SIG-M5 treated with dmso at 0.1 percent for 504 hours (cell line): ENCODE results near the gene THUMPD2.

ENCODE experiments used
- DNase-seq: peaks from one replicate; lab custom pipeline; 2025; ENCODE audit not compliant: unreplicated experiment; lab: John Stamatoyannopoulos, UW

THUMPD2 gene

DNA sequence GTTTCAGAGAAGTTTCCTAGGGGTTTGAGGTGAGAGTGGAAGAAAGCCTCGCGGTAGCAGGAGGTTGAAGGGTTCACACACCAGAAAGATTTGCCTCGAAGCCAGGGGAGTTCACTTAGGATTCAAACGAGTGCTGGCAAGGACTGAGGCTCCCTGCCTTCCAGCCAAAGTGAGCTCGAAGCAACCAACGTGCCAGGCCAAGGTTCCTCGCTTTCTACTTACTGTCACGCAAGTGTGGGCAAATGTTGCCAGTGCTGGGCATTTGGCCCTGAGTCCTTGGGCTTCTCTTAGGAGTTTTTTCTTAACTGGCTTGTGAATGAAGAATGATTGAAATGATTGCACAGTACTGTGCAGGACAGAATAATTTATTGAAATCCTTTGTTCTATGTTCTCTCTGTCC, 59.7 kb downstream of the THUMPD2 start:
- DNase-seq, result no peak

- no peak for DNase-seq
Observed at GRCh38 chr2:39718483-39718882, 60.6 kb downstream of the THUMPD2 start.

DNA sequence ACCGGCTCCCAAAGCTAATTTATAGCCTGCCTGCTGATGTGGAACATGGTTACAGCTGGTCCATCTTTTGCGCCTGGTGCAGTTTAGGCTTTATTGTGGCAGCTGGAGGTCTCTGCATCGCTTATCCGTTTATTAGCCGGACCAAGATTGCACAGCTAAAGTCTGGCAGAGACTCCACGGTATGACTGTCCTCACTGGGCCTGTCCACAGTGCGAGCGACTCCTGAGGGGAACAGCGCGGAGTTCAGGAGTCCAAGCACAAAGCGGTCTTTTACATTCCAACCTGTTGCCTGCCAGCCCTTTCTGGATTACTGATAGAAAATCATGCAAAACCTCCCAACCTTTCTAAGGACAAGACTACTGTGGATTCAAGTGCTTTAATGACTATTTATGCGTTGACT, 62.0 kb downstream of the THUMPD2 start:
- DNase-seq, result no peak

DNA sequence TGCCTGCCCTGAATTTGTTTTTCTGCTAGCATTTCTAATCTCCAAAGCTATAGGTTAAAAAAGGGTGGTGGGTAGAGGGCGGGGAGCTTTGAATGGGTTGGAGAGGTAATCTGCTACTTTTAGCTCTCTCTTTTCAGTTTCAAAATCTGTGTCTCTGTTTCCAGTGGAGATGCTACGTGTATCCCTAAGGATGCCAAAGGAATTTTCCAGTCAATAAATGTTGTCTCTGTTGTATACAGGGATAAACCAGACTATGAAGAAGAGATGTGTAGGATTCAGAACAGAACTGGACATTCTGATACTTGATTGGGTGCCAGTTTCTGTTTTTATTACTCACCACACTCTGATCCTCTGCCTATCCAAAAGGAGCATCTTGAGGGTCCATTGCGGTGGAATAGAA, 63.2 kb downstream of the THUMPD2 start:
- DNase-seq, result no peak

DNA sequence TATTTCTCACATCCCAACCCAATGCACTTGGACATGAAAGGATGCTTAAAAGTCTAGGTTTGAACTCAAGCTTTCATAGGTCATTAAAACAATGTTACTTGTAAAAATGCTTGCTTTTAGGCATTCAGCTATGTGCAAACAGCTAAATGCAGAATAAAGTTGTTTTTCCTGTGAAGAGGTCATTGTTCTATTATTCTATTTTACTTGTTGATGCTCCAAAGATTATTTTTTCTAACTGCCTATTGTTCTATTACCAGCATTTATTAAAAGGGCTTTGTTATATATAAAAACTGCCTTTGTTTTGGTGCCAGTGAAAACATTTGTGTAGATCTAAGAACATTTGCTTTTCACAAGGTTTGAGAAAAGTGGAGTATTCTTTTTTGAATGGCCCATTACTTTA, 64.0 kb downstream of the THUMPD2 start:
- no peak for DNase-seq

- no peak for DNase-seq
Observed at GRCh38 chr2:39712953-39713352, 66.1 kb downstream of the THUMPD2 start.

DNA sequence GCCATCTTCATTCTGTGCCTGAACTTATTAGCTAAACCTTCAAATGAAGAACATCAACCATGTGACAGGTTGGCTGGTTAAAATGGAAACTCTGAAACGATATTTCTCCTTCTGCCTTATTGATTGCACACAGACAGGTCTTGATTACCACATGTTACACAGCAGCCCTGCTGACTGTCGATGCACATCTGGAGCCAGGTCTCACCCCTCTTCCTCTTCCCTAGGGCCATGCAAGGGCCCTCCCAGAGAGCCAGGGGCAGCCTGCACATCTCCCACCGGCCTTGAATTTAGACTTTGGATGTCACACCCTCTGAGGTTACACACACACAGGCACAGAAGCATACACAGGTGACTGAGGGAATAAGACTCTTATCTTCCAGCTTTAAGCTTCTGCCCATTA, 68.3 kb downstream of the THUMPD2 start:
- no peak for DNase-seq

- DNase-seq, result no peak
Observed at GRCh38 chr2:39708003-39708402, 71.1 kb downstream of the THUMPD2 start.

- no peak for DNase-seq
Observed at GRCh38 chr2:39706945-39707344, 72.1 kb downstream of the THUMPD2 start.

- no peak for DNase-seq
Observed at GRCh38 chr2:39706312-39706711, 72.7 kb downstream of the THUMPD2 start.

GRCh38 chr2:39705638-39706037, 73.4 kb downstream of the THUMPD2 start:
- DNase-seq, result no peak

DNA sequence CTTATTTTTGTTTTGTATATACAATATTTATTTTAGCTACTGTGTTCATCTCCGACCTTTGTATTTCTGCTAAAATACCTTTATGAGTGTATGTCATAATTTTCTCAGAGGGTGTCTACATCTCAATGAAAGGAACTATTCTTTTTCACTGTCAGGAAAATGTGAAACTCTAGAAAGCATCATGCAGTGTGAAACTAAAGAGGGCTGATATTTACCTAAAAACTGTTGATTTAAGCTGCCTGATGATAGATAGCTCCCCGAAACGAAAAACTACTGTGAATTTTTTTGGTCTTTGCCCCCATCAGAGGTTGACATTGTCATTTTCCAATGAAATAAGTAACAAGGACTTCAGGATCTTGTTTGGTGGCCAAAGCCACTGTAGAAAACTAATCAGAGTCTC, 74.5 kb downstream of the THUMPD2 start:
- DNase-seq, result no peak

GRCh38 chr2:39703181-39703872, 75.7 kb downstream of the THUMPD2 start:
- no peak for DNase-seq

DNA sequence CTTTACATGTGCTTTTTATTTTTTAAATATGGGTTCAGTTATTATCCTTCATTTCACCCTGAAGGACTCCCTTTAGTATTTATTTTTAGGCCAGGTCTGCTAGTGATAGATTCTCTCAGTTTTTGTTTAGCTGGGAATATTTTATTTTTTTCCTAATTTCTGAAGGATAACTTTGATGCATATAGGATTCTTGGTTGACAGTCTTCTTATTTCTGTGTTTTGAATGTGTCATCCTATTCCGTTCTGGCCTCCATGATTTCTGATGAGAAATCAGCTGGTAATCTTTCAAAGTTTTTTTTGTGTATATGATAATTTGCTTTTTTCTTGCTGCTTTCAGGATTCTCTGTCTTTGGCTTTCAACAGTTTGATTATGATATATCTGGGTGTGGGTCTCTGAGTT, 77.9 kb downstream of the THUMPD2 start:
- DNase-seq, result no peak

- no peak for DNase-seq
Observed at GRCh38 chr2:39697454-39697853, 81.6 kb downstream of the THUMPD2 start.

- DNase-seq, result no peak
Observed at GRCh38 chr2:39696838-39697237, 82.2 kb downstream of the THUMPD2 start.

DNA sequence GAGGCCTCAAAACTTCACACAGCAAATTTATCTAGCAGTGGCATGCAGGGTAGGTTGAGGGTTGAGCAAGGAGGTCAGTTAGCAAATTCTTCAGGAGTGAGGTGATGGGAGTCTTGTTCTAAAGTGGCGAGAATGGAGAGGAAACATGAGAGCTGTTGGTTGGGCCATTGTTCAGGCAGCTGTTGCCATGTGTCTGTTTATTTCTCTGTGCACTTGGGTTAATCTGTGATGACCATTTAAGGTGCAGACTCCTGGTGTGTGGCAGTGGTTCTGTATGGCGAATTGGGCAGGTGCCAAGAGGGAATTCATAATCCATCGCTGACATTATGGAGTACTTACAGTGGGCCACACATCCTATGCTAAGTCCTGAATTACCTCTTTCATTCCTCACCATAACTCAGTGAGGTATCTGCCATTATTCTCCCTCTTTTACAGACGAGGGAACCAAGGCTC, 82.9 kb downstream of the THUMPD2 start:
- no peak for DNase-seq

DNA sequence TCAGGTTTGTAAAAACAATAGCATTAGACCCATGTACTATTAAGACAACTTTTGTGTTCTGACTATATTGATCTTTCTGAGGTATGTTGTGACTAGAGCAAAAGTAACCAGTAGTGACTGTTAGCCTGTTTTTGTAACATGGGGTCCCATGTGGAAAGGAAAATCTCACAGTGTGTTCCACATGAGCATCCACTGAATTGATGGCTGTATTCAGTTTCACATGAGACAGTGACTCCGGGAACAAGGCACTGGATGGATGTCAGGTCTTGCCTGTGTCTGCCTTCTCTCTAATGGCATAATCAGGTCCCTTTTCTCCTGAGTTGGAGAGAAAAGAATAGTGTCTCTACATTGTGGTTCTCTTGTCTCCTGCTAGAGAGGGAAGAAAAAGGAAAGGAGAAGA, 85.8 kb downstream of the THUMPD2 start:
- no peak for DNase-seq

DNA sequence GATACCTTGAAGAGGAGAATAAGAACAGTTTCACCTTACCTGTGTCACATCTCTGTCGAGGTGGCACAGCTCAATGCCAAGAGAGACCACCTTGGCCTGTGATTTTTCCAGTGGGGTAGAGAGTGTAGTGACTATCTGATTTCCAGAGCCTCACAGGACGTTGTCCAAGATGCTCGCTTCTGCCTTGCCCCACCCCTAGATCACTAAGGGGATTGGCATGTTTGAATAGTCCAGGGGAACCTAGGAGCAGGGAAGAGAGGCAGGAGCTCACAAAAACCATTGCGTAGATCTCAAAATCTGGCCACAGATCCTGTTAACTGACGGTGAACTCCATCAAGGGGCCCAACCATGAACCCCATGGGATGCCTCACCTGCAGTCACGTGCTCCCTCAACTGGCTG, 89.2 kb downstream of the THUMPD2 start:
- DNase-seq, result no peak

DNA sequence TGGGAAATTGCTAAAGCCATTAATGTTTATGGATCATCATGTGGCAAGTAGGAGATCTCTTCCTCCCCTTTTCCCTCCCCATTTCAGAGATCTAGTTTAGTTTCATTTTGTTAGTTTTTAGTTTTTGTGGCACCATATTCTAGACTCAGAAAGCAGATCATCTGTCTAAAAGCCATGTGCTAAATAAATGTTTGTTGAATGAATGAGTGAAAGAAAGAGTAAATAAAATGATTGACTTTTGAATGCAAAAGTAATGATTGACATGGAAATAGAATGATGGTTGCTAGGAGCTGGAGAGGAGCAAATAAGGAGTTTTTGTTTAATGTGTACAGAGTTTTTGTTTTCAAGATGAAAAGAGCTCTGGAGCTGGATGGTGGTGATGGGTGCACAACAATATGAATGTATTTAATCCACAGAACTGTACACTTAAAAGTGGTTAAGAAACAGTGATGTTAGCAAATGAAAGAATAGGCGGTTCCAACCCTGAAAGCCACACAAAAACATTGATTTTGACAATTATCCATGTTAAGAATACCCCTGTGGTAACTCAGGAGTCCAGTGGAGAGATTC, 89.7 kb downstream of the THUMPD2 start:
- DNase-seq, result no peak

- DNase-seq, result no peak
Observed at GRCh38 chr2:39688181-39688580, 90.9 kb downstream of the THUMPD2 start.

DNA sequence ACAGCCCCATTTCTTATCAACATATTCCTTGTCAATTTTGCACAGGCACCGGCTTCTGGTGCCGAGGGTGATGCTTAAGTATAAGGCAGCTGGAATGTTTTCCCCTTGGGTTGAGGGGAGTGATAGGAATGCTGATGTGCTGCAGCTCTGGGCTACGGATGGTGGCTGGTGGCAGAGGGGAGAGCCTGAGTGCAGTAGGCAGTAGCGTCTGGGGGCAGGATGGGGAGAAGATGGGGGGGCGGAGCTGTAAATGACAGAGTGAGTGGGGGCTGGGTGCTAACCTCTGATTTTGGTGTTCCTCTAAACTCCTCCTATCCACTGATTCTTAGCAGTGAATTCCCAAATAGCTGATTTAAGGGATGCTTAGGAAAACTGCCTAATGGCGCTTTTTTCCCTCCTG, 92.6 kb downstream of the THUMPD2 start:
- no peak for DNase-seq
